Breast epithelium (tissue), 4 donors: ENCODE data around the gene RYR3. TPM values are rescaled to one million over a fixed set of nuclear protein-coding genes. Genes with fewer than 3 reads are reported as not detected.

ENCODE experiments used
- DNase-seq, 2 donors: peaks; one replicate each; pipeline ENCODE4 v3.0.0-alpha.2; 2019; ENCODE audit warnings: low spot score in 2 of 2
- H3K27ac ChIP-seq, 2 donors: fragments of 200-600 bp; sonication (generic) in 1 of 2; one replicate each; pipeline ENCODE4 v1.5.1; 2016 to 2019; ENCODE audit warnings: mild to moderate bottlenecking in 1 of 2
- H3K27me3 ChIP-seq, 2 donors: fragments of 200-600 bp; sonication (generic) in 1 of 2; one replicate each; pipeline versions ENCODE4 v1.5.1 to v1.6.0; 2017 to 2019; ENCODE audit warnings: control low read depth in 1 of 2, mild to moderate bottlenecking in 1 of 2
- H3K36me3 ChIP-seq: fragments of 200-600 bp; one replicate; pipeline ENCODE4 v1.5.1; 2019
- H3K4me1 ChIP-seq, 2 donors: fragments of 200-600 bp; sonication (generic); one replicate each; pipeline ENCODE4 v1.5.1; 2016 to 2019; ENCODE audit warnings: control low read depth in 1 of 2
- H3K4me3 ChIP-seq, 3 donors: fragments of 200-600 bp; sonication (generic); 1 replicate in 2 of 3; 2 replicates in 1 of 3; pipeline ENCODE4 v1.5.1; 2016 to 2019; ENCODE audit warnings: mild to moderate bottlenecking in 3 of 3, moderate library complexity in 2 of 3
- H3K9me3 ChIP-seq, 2 donors: fragments of 200-600 bp; sonication (generic) in 1 of 2; one replicate each; pipeline ENCODE4 v1.5.1; 2016 to 2019; ENCODE audit warnings: control low read depth in 1 of 2
- POLR2A ChIP-seq: fragments of 450-650 bp; IDR thresholded peaks from one replicate; pipeline ENCODE4 v1.6.1; 2016; ENCODE audit warnings: antibody characterized with exemption, mild to moderate bottlenecking, moderate library complexity
- POLR2AphosphoS5 ChIP-seq, 3 donors: sonication (generic); formaldehyde crosslinking; IDR thresholded peaks; one replicate each; pipeline ENCODE4 v1.6.1; 2017; ENCODE audit warnings: antibody characterized with exemption in 3 of 3
- intact Hi-C: fragments of 100-400 bp; cut with DNase I; formaldehyde crosslinking; loops from one replicate; pipeline ENCODE4 v1.15.1; 2023; ENCODE audit warnings: low total_unique reads
- total RNA-seq, 3 donors: library from RNA; depleted of rRNA; stranded (reverse); fragments of >200 nt; gene quantifications; one replicate each; pipeline ENCODE4 v1.1.0, GENCODE V29; 2016
- TF ChIP-seq, protein P1 (sequence below), 3 donors: fragments of 450-650 bp; IDR thresholded peaks; one replicate each; pipeline ENCODE4 v1.5.1; 2016 to 2017; ENCODE audit warnings: antibody characterized with exemption in 3 of 3, mild to moderate bottlenecking in 3 of 3, moderate library complexity in 3 of 3

The RYR3 gene
- total RNA-seq, 3 donors from 2014 or later = 1.8 to 4.2 (median 2.6) TPM

- no peak overlapping the region for H3K27ac ChIP-seq
- intact Hi-C loops = no loop called here
- H3K27me3 ChIP-seq = no peaks in the 10 kb centered on the region
- TF ChIP-seq, protein P1, sequence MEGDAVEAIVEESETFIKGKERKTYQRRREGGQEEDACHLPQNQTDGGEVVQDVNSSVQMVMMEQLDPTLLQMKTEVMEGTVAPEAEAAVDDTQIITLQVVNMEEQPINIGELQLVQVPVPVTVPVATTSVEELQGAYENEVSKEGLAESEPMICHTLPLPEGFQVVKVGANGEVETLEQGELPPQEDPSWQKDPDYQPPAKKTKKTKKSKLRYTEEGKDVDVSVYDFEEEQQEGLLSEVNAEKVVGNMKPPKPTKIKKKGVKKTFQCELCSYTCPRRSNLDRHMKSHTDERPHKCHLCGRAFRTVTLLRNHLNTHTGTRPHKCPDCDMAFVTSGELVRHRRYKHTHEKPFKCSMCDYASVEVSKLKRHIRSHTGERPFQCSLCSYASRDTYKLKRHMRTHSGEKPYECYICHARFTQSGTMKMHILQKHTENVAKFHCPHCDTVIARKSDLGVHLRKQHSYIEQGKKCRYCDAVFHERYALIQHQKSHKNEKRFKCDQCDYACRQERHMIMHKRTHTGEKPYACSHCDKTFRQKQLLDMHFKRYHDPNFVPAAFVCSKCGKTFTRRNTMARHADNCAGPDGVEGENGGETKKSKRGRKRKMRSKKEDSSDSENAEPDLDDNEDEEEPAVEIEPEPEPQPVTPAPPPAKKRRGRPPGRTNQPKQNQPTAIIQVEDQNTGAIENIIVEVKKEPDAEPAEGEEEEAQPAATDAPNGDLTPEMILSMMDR (IDR thresholded peaks at IDR 0.05) = no peak
- TF ChIP-seq POLR2A (no peak), POLR2AphosphoS5 (IDR thresholded peaks at IDR 0.05) (no peak)
- H3K4me3 ChIP-seq = no peak overlapping the region
- no peak for DNase-seq
- no peaks in the 10 kb centered on the region for H3K9me3 ChIP-seq
- H3K4me1 ChIP-seq = no peaks in the 10 kb centered on the region
- no peaks in the 10 kb centered on the region for H3K36me3 ChIP-seq
Measured at GRCh38 chr15:33279613-33280205, 31.1 kb upstream of the RYR3 start.

DNA sequence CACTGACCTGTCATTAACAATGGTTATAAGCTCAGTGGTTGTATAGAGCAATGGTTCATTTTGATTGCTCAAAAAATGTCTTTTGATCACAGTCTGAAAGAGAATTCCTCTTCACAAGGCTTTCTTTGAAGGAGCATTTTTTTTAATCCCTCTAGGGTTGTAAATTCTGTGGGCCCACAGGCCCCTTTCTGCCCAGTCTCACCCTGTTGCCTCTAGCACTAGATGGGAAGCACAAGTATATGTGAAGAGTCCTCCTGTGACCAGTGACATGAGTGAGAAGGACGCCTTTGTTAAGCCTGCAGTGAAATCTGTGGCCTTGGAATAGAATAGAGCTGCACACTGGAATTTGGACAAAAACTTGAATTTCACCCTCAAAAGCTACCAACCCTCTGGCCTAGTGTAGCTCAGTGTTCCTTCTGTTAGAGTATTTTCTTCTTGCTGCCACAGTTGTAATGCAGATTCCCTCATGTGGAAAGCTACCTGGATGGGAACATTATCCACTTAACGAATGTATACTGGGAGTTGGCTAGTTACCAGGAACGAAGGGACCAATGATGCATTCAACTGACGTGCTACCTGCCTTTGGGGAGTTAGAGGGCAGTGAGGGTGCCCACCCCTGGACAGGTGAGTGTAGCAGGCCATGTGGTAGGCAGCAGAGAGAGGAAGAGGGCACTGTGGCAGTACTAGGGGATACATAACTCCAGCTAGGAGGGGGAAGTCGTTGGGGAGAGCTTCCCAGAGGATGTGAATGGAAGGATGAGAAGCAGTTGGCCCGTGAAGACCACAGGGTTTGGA is 28.3 kb upstream of the RYR3 start:
- H3K4me3 ChIP-seq = no peak overlapping the region
- TF ChIP-seq, protein P1 (IDR thresholded peaks at IDR 0.05) = no peak
- TF ChIP-seq POLR2A (no peak), POLR2AphosphoS5 (IDR thresholded peaks at IDR 0.05) (no peak)
- intact Hi-C loops = no loop called here
- no peaks in the 10 kb centered on the region for H3K4me1 ChIP-seq
- H3K9me3 ChIP-seq = no peaks in the 10 kb centered on the region
- no peaks in the 10 kb centered on the region for H3K36me3 ChIP-seq
- DNase-seq = no peak
- no peak overlapping the region for H3K27ac ChIP-seq
- no peaks in the 10 kb centered on the region for H3K27me3 ChIP-seq

DNA sequence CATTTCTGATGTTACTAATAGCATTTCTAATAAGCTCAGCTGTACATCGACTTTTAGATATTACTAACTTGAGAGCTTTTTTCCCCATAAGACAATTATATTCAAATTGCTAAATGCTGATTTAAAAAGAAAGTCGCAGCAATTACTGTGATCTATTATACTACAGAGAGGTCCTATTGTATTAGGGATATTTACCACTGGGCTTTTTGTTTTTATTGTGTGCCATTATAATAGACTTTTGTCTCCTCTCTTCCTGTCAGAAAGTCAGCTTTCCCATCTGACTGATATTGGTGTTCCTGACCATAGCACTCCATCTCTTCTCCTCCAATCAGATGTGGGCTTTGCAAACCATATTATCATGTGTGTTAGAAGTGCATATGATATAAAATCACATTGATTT is 27.2 kb upstream of the RYR3 start:
- intact Hi-C loops = no loop called here
- no peak overlapping the region for H3K4me3 ChIP-seq
- H3K4me1 ChIP-seq = no peaks in the 10 kb centered on the region
- H3K27ac ChIP-seq = no peak overlapping the region
- DNase-seq = no peak
- H3K9me3 ChIP-seq = no peaks in the 10 kb centered on the region
- no peaks in the 10 kb centered on the region for H3K36me3 ChIP-seq
- TF ChIP-seq POLR2AphosphoS5 (IDR thresholded peaks at IDR 0.05) = no peak
- TF ChIP-seq POLR2A = no peak
- TF ChIP-seq, protein P1 (IDR thresholded peaks at IDR 0.05) = no peak
- H3K27me3 ChIP-seq = no peaks in the 10 kb centered on the region

DNA sequence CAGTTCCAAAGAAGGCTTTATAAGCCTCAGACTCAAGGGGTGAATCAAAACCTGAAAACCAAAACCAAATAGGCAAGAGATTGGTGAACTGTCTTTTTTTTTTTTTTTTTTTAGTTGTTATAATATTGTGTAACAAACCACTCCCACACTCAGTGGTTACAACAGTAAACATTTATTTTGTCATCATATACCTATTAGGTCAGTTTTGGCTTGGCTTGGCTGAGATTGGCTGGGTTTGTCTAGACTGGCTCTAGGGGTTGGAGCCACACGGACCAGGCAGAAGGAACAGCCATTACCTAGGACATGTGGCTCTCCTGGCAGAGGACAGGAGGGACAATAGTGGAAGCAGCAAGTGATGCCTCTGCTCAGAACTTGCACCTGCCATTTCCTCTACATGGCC is 26.4 kb upstream of the RYR3 start:
- H3K4me3 ChIP-seq = no peak overlapping the region
- no peaks in the 10 kb centered on the region for H3K36me3 ChIP-seq
- no peak for DNase-seq
- no peak for TF ChIP-seq POLR2AphosphoS5 (IDR thresholded peaks at IDR 0.05)
- TF ChIP-seq, protein P1 (IDR thresholded peaks at IDR 0.05) = no peak
- TF ChIP-seq POLR2A = no peak
- no peaks in the 10 kb centered on the region for H3K9me3 ChIP-seq
- H3K27me3 ChIP-seq = no peaks in the 10 kb centered on the region
- no peak overlapping the region for H3K27ac ChIP-seq
- H3K4me1 ChIP-seq = no peaks in the 10 kb centered on the region
- intact Hi-C loops = no loop called here

- TF ChIP-seq, protein P1 (IDR thresholded peaks at IDR 0.05) = peak in 2 of 3 donors; percentile 46 to 62
- TF ChIP-seq POLR2AphosphoS5 (IDR thresholded peaks at IDR 0.05) = no peak
- Histone ChIP-seq H3K4me3 (no peak overlapping the region), H3K27me3 (no peaks in the 10 kb centered on the region), H3K4me1 (no peaks in the 10 kb centered on the region), H3K36me3 (no peaks in the 10 kb centered on the region), H3K9me3 (no peaks in the 10 kb centered on the region), H3K27ac (no peak overlapping the region)
- no peak for DNase-seq
- intact Hi-C loops = no loop called here
Measured at GRCh38 chr15:33292717-33293307, 18.0 kb upstream of the RYR3 start.
